Brain microvascular endothelial cell (primary cell): ENCODE measurements around the gene HJURP.

ENCODE experiments used
- DNase-seq: peaks from one replicate; pipeline ENCODE4 v3.0.0-alpha.2; 2020
- H3K27ac ChIP-seq: fragments of 250-450 bp; sonication (Bioruptor Pico); 2 replicates; pipeline ENCODE4 v1.5.1; 2020; ENCODE audit warnings: mild to moderate bottlenecking, moderate library complexity
- H3K27me3 ChIP-seq: fragments of 250-450 bp; sonication (Bioruptor Pico); replicated peaks from 2 replicates; pipeline ENCODE4 v1.5.1; 2020; ENCODE audit warnings: mild to moderate bottlenecking
- H3K36me3 ChIP-seq: fragments of 250-450 bp; sonication (Bioruptor Pico); replicated peaks from 2 replicates; pipeline ENCODE4 v1.5.1; 2020; ENCODE audit warnings: mild to moderate bottlenecking
- H3K4me3 ChIP-seq: 2 replicates; pipeline ENCODE4 v1.5.1; 2011; ENCODE audit warnings: low read depth, mild to moderate bottlenecking, control low read depth, low read length, moderate library complexity
- in situ Hi-C: cut with HindIII; loops from 2 replicates; pipeline ENCODE4 v1.10.0; 2017; ENCODE audit warnings: low sequenced_read_pairs, low pct_ligation_motif_present
- TF ChIP-seq, protein P1 (sequence below): IDR thresholded peaks from 2 replicates; pipeline ENCODE4 v1.5.1; 2011; ENCODE audit warnings: low read depth, mild to moderate bottlenecking, moderate library complexity, low read length, control low read depth, inconsistent platforms; ENCODE audit errors: missing control alignments

Gene HJURP

DNA sequence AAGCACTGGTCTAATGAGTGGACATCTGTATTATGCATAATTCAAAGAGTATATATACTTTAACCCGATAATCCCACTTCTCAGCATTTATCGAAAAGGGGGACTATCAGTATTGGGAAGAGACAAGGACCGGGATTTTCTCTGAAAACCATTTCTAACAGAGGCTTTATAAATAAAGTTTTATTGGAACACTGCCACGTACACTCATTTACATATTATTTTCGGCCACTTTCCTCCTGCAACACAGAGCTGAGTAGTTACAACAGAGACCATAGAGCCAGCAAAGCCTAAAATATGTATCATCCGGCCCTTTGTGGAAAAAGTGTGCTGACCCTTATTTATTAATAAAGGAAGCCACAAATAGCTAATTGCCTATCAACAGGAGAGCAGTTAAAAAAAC is 3.2 kb downstream of the HJURP start:
- DNase-seq: no peak
- Histone ChIP-seq H3K27me3 (no peaks in the 10 kb centered on the region), H3K27ac (no peak overlapping the region), H3K36me3 (no peaks in the 10 kb centered on the region), H3K4me3 (no peak overlapping the region)
- TF ChIP-seq, protein P1, sequence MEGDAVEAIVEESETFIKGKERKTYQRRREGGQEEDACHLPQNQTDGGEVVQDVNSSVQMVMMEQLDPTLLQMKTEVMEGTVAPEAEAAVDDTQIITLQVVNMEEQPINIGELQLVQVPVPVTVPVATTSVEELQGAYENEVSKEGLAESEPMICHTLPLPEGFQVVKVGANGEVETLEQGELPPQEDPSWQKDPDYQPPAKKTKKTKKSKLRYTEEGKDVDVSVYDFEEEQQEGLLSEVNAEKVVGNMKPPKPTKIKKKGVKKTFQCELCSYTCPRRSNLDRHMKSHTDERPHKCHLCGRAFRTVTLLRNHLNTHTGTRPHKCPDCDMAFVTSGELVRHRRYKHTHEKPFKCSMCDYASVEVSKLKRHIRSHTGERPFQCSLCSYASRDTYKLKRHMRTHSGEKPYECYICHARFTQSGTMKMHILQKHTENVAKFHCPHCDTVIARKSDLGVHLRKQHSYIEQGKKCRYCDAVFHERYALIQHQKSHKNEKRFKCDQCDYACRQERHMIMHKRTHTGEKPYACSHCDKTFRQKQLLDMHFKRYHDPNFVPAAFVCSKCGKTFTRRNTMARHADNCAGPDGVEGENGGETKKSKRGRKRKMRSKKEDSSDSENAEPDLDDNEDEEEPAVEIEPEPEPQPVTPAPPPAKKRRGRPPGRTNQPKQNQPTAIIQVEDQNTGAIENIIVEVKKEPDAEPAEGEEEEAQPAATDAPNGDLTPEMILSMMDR: no peak
- in situ Hi-C loops: no loop called here

- in situ Hi-C loops: no loop called here
- Histone ChIP-seq H3K27me3 (no peaks in the 10 kb centered on the region), H3K36me3 (no peaks in the 10 kb centered on the region), H3K27ac (no peak overlapping the region), H3K4me3 (no peak overlapping the region)
- no peak for DNase-seq
- TF ChIP-seq, protein P1: no peak
These were observed 3.6 kb downstream of the HJURP start for GRCh38 chr2:233850745-233851144.

DNA sequence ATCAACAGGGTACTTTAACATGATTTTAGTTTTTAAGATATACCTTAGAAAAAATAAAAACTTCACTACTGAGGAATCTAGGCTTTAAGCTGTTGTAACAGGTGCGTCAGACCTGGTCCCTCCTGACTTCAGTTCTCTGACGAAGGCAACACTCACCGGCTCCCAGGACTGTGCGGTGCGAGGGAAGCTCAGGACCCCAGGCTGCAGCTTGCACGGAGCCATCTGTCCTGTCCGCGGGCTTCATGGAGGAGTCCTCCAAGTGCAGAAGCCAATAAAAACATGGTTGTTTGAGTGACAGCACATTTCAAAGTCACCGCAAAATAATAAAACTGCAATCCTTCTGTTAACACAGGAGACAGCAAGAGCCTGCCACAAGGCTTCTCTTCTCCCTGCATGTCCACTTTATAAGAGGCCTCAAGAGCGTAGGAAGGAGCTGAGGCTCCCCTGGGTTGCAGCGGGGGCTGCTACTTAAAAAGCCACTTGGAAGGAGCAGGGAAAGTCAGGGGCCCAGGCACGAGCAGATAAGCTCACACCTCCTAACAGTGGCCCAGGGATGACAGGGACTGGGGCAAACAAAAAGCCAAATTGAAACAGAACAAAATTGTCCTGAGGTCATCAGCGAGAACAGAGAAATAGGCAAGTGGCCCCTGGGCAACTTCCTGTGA is 4.6 kb downstream of the HJURP start:
- no peaks in the 10 kb centered on the region for H3K36me3 ChIP-seq
- H3K27me3 ChIP-seq: no peaks in the 10 kb centered on the region
- H3K4me3 ChIP-seq: no peak overlapping the region
- TF ChIP-seq, protein P1: no peak
- in situ Hi-C loops: no loop called here
- H3K27ac ChIP-seq: no peak overlapping the region
- DNase-seq: no peak

DNA sequence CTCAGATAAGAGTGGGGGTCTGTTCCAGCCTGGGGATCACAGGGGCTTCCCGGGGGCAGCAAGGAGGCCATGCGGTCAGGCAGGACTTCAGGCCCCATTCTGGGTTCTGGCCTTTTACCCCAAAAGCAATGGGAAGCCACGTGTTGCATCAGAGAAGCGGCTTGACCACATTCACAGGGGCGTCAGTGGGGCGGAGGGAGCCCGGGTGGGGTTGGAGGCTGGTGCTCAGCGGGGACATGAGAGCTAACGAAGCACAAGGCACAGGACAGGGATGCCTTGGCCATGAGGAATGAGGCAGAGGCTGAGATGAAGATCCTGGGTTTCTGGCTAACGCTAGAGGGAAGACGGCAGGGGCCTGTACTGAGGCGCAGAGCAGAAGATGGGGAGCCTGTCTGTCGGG is 6.1 kb downstream of the HJURP start:
- H3K27ac ChIP-seq: no peak overlapping the region
- in situ Hi-C loops: no loop called here
- DNase-seq: no peak
- no peak overlapping the region for H3K4me3 ChIP-seq
- no peaks in the 10 kb centered on the region for H3K27me3 ChIP-seq
- peaks cover 11% of the 10 kb centered on the region for H3K36me3 ChIP-seq
- TF ChIP-seq, protein P1: no peak

- TF ChIP-seq, protein P1: no peak
- H3K27ac ChIP-seq: no peak overlapping the region
- H3K4me3 ChIP-seq: no peak overlapping the region
- no peak for DNase-seq
- no peaks in the 10 kb centered on the region for H3K27me3 ChIP-seq
- in situ Hi-C loops: no loop called here
- peaks cover 11% of the 10 kb centered on the region for H3K36me3 ChIP-seq
These were observed 7.0 kb downstream of the HJURP start for GRCh38 chr2:233847248-233847898.
